GM19467 (cell line): ENCODE measurements around the gene VRK3.
A peak's percentile ranks its signal among the peaks of the same experiment; 100 is the strongest.
"Not testable (repeated sequence)": the region's sequence is repeated elsewhere in the genome, so short reads cannot be mapped to it uniquely, and the experiment has no call there.

Source experiments
- ATAC-seq: cut with Tn5 transposase; IDR thresholded peaks from one replicate; pipeline ENCODE4 v1.9.1; 2021; ENCODE audit warnings: mild to moderate bottlenecking, moderate library complexity; ENCODE audit not compliant: unreplicated experiment

Gene VRK3, protein sequence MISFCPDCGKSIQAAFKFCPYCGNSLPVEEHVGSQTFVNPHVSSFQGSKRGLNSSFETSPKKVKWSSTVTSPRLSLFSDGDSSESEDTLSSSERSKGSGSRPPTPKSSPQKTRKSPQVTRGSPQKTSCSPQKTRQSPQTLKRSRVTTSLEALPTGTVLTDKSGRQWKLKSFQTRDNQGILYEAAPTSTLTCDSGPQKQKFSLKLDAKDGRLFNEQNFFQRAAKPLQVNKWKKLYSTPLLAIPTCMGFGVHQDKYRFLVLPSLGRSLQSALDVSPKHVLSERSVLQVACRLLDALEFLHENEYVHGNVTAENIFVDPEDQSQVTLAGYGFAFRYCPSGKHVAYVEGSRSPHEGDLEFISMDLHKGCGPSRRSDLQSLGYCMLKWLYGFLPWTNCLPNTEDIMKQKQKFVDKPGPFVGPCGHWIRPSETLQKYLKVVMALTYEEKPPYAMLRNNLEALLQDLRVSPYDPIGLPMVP

DNA sequence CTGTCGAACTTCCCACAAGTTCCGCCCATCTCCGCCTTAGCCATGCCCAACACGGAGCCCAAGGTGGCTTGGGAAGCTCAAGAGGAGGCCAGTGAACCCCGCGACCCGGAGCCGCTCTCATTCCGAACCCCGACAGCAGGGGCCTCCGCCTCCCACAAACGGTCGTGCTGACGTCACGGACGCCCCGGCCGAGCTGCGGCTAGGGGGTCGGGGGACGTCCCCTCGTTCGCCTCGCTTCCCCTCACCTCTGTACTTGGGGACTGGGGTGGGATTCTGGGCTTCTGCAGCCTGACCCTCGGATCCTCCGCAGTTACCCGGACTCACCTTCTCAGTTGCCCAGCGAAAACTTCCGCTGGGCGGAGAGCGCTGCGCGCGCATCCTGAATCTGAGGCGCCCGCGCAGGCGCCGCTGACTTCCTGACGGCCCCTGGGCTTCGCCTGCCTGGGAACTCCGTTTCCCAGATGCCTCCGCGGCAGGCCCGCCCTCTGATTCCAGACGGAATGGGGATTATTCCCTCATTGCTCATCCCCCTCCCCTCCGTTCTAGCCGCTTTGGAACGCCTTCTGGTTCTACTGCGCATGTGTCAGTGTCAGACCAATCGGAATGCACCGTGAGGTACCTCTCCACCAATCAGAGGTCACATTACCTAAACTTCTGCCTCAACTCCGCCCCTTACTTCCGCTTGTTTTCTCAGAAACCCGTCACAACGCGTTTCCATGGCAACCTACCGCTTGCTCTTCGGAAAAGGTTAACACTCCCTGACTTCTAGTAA lies at the start of gene VRK3:
Gene VRK3, minus strand, starts transcription at position 351 of the 772 bp plus-strand sequence. CDS start 9,210 bp downstream, outside the sequence.
- peak; percentile 81 for ATAC-seq

DNA sequence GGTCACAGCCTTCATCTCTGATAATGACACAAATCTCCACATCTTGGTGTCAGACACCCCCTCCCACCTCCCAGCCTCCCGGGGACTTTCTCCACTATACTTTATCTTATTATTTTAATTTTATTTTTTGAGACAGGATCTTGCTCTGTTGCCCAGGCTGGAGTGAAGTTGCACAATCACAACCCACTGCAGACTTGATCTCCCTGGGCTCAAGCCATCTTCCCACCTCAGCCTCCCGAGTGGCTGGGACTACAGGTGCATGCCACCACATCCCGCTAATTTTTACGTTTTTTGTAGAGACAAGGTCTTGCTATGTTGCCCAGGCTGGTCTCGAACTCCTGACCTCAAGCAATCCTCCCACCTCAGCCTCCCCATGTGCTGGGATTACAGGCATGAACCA lies 43.2 kb upstream of the VRK3 start:
- not testable (repeated sequence) for ATAC-seq

DNA sequence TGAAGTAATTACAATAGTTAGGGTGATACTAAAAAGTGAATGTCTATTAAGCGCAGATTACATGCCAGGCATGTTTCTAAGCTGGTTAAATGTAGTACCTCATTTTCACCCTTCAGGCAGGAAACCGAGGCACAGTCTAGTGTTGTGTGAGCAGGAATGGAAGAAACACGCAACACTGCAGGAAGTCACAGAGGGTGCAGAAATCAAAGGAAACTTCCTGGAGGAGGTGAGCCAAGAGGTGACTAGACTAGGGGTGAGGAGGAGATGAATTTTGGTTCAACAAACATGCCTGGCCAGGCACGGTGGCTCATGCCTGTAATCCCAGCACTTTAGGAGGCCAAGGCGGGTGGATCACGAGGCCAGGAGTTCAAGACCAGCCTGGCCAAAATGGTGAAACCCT lies 42.4 kb upstream of the VRK3 start:
- no peak for ATAC-seq

DNA sequence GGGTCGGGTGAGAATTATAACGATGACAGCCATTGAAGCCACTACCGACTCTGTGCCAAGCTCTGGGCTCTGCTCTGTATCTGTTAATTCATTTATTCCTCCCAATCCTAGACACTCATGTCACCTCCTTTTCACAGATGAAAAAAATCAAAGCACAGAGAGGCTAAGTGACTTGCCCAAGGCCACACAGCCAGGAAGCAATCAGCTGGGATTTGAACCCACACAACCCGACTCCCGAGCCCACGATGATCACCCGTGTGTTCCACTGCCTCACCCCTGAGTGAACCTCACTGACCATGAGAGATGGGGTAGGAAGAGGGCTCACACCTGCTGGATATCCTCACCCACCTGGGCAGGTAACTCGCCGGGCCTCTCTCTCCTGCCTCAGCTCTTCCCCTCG lies 40.8 kb upstream of the VRK3 start:
- ATAC-seq, result no peak

DNA sequence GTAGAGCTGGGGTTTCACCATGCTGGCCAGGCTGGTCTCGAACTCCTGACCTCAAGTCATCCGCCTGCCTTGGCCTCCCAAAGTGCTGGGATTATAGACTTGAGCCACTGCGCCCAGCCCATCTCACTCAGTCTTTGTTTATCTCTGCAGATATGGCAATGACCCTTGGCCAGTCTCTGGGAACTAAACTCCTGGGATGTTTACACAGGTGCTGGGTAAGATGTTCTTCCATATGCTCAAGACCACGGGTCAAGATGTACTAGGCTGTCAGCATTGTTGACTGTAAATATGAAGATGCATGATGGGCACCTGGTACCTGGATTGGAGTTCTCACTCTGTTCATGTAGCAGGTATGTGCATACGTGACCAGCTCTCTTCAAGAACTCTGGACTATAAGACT lies 36.5 kb upstream of the VRK3 start:
- no peak for ATAC-seq

DNA sequence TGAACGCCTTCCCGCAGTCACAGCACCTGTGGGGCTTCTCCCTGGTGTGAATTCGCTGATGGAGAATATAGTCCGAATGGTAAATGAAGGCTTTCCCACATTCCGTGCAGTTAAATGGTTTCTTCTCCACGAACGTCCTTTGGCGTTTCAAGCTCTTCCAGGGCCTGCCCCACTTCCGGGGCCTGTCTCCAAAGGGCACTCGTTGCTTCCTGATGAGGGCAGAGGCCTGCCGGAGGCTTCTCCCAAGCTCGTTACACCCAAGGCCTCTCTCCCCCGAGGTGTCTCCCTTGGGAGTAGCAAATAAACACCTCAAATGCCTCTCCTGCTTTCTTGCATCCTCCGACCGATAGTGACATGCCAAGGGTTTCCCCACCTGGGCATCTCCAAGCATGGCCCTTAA lies 34.9 kb upstream of the VRK3 start:
- no peak for ATAC-seq

DNA sequence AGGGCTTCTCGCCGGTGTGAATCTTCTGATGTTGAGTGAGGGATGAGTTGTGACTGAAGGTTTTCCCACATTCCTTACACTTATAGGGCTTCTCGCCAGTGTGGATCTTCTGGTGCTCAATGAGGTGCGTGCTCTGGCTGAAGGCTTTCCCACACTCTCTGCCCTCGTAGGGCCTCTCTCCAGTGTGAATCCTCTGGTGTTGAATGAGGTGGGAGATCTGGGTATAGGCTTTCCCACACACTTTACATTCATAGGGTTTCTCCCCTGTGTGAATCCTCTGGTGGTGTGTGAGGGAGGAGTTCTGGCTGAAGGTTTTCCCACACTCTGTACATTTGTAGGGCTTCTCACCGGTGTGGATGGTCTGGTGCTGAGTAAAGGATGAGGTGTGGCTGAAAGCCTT lies 33.9 kb upstream of the VRK3 start:
- ATAC-seq, result no peak

DNA sequence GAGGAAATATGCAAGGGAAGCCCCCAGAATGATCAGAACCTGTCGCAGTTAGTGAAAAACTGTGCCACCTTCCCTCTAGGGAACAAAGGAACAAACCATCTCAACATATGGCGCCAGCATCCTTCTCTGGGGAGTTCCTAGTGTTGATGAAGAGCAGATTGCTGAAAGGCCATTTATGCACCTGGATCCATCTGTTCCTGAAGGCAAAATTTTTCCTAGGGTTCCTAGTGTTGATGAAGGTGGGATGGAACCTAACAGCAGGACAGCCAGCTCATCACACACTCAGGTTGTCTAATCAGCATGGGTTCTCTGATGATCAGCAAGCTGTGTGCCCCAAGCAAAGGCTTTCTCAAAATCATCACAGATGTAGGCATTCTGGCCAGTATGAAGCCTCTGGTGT lies 33.3 kb upstream of the VRK3 start:
- no peak for ATAC-seq

DNA sequence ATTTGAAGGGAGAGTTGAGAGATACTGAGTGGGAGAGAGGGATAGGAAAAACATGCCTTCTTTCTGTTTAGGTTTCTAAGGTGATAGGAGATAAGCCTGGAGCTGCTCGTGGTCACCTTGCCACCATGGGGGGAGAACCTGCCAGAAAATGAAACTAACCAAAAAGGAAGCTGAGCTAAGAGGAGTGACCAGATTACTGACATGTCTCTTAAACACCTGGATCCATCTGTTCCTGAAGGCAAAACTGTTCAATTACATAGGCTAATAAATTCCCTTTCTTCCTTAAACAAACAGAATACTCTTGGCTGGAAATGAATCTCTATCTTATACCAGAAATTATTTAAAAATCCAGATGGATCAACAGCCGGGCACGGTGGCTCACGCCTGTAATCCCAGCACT lies 27.9 kb upstream of the VRK3 start:
- ATAC-seq, result no peak

DNA sequence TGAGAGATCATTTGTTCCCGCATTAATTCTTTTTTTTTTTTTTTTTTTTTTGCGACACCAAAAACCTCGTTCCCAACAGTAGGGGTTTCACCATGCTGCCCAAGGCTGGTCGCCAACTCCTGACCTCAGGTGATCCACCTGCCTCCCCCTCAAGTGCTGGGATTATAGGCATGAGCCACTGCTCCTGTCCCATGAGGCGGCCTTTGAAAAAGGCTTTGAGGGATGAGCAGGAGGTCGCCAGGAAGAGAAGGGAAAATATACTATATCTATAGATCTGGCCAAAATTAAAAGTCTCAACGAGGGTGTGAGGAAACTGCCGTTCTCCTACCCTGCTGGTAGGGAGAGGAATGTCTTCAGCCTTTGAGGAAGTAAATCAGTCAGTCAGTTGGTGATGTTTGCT lies 26.8 kb upstream of the VRK3 start:
- ATAC-seq, result no peak

DNA sequence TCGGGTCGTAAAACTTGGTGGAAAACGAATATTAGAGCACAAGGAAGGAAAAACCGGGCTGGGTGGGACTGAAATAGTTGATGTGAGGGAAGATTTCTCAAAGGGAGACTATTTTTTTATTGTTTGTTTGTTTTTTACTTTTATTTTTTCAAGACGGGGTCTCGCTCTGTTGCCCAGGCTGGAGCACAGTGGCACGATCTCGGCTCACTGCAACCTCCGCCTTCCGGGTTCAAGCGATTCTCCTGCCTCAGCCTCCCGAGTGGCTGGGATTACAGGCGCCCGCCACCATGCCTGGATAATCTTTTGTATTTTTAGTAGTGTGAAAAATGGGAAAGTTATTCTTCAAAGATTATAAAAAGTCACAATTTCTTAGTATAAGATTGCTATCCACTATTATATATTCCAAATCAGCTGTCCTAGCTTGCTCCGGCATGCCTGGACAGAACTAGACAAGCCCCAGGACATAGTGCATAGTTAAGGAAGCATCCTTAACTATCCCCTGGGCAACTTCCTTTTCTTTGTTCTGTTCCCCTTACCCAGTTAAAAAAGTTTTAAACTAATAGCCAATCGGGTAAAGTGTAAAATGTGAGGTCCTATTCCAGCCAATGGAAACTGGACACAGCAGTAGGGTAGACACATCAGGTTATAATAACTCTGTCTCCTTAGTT lies 26.2 kb upstream of the VRK3 start:
- not testable (repeated sequence) for ATAC-seq

DNA sequence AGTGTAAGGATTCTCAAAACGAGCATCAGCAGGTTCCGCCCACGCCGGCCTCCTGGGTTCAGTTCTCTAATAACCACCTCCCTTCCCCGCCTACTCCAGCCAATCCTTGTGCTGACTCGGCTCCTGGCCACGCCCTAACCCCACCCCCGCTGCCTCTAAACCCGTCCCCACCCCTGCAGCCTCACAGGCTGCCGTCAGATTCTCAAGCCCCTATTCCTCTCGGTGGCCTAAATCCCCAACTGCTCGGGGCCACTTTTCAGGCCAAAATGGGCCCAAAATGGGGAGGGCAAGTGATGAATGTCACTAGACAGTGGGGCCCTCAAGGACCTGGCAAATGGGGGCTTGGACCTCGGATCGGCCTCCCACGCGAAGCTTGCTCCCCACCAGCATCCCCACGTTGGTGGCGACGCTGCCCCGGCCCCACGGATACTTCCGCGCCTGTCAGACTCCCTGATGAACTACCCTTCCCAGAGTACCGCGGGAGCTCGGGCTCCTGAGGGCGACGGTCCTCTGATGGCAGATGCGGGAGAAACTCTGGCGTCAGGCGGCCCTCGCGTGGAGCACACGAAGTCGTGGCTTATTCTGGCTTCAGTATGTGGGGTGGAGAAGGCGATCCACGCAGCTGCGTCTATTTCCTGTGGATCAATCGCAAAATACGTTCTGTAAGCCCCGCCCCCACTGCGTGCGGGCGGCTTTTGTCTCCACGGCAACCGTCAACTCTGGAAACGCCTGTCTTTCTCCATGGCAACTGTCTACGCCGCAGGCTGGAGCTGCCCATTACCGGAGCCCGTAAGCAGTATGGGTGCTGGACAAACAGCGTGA lies 25.4 kb upstream of the VRK3 start:
- ATAC-seq, result no peak

DNA sequence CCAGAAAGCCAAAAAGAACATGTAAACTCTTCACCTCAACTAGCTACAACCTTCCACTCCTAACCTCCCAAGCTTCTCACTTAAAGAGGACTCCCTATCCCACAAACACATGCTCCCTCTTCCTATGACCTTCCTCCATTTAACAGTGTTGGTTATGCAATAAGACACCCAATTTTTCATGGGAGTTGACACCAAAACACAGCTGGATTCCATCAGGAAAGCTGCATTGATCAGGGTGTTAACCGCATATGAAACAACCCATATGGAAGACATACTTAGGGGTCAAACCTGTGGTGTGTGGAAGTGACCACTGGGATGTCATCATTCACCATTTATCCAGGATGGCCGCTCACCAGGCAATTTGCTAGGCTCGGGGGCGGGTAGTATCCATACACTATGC lies 22.5 kb upstream of the VRK3 start:
- no peak for ATAC-seq

DNA sequence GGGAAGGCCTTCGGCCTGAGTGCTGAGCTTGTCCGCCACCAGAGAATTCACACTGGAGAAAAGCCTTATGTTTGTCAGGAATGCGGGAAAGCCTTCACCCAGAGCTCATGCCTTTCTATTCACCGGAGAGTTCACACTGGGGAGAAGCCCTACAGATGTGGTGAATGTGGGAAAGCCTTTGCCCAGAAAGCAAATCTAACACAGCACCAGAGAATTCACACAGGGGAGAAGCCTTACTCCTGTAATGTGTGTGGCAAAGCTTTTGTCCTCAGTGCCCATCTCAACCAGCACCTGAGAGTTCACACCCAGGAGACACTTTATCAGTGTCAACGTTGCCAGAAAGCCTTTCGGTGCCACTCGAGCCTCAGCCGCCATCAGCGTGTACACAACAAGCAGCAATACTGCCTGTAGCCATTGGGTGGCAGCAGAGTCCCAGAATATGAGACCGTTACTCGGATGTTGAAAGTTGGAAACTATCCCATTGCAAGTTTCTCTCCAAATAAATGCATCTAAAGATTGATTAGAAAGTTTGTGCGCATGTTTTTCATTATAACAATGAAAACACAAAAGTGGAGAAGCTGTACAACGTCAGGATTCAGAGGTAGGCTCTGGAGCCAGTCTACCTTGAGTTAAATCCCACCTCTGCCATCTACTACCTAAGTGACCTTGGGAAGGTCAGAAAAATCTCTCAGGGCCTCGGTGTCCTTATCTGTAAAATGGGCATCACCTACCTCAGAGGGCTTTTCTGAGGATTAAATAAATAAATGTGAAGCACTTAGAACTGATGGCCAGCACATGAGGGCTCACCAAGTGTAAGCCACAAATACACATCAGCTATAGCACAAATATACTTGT lies 21.7 kb upstream of the VRK3 start:
- no peak for ATAC-seq

DNA sequence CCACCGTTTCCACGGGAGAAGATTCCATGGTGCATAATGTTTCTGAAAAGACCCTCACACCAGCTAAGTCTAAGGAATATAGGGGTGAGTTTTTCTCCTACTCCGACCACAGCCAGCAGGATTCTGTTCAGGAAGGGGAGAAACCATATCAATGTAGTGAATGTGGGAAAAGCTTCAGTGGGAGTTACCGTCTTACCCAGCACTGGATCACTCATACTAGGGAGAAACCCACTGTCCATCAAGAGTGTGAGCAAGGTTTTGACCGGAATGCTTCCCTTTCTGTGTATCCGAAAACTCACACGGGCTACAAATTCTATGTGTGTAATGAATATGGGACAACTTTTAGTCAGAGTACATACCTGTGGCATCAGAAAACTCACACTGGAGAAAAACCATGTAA lies 19.8 kb upstream of the VRK3 start:
- ATAC-seq, result no peak

DNA sequence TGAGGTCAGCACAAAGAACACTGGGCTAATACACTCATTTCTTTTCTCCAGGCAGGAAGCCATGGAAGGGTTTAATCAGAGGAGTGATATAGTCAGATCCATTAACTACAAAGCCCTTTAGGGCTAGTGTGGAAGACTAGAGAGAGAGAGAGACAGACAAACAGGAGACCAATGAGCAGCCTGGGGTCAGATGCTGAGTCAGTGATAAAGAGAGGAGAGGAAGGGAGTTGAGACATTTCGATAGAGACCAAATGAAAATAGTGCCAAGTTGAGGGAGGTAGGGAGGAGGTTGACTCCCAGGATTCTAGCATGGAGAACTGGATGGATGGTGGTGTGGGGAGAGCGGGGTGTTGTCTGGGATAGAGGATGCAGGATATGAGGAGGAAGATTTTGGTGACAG lies 18.8 kb upstream of the VRK3 start:
- no peak for ATAC-seq

DNA sequence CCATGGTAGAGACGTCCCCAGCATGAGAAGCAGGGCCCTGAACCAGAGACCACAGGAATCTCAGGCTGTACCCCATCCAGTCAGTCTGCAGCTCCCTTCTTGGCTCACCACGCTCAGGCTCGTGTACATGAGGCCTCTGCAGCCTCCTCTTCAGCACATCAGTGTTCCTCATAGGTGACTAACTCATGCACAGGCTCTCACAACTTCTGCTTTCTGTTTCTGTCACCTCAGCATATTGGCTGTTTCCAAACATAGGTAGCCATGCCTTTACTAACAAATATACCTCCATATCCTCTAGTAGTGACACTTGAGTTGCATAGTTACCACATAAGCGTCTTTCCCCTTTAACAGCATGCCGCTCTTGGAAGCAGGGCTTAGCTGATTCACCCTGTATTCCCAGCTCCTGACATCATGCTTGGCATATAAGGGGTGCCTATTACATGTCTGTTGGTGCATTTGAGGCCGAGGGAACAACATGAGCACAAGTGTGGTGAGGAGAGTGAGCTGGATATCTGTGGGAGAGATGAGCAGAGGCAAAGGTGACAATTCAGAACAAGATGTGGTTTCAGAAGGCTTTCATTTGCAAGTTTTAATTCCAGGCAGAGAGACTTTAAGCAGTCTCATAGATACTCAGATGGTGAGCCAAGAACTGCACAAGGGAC lies 17.3 kb upstream of the VRK3 start:
- ATAC-seq, result no peak

DNA sequence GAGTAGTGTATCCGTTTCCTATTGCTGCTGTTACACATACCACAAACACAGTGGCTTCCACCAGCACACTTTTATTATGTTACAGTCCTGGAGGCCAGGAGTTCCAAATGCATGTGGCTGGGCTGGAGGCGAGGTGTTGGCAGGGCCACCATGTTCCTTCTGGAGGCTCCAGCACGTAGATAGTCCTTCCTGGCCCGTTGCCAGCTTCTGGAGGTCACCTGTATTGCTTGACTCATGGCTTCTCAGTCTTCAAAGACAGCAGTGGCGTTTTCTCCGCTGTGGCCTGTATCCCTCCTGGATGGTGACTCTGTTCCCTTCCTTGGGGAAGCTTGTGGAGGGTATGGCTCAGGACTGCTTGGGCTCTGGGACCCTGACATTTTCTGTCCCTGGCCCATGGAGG lies 15.8 kb upstream of the VRK3 start:
- ATAC-seq, result no peak

DNA sequence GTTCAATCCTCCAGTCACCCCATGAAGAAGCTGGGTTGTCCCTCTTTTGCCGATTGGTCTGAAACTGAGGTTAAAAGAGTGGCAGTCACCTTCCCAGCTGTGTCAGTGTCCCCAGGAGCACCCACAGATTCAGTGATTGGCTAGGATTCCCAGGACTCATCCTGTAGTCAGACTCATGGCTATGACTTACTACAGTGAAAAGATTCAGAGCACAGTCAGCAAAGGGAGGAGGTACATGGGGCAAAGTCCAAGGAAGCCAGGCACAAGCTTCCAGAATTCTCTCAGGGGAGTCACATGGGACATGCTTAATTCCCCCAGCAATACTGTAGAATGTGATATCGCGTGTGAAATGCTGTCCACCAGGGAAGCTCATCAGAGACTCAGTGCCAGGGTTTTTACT lies 14.8 kb upstream of the VRK3 start:
- ATAC-seq, result no peak
